ENCODE results near the gene CDKN2AIPNL.
"Not testable (repeated sequence)": the region's sequence is repeated elsewhere in the genome, so short reads cannot be mapped to it uniquely, and the experiment has no call there.

Gene CDKN2AIPNL

GRCh38 chr5:134438721-134439123 is 27.0 kb upstream of the CDKN2AIPNL start:
- in situ Hi-C loops (cut with MboI; ENCODE audit: low sequenced_read_pairs), result no loop called here

GRCh38 chr5:134437847-134438581 is 26.3 kb upstream of the CDKN2AIPNL start:
- in situ Hi-C loops (cut with MboI; ENCODE audit: low sequenced_read_pairs), result no loop called here

- in situ Hi-C loops (cut with MboI; ENCODE audit: low sequenced_read_pairs), result no loop called here
These were observed 25.7 kb upstream of the CDKN2AIPNL start for GRCh38 chr5:134437340-134437846.

- in situ Hi-C loops (cut with MboI; ENCODE audit: low sequenced_read_pairs), result no loop called here
These were observed 25.1 kb upstream of the CDKN2AIPNL start for GRCh38 chr5:134436523-134437339.

GRCh38 chr5:134435560-134435959 is 23.9 kb upstream of the CDKN2AIPNL start:
- in situ Hi-C loops (cut with MboI; ENCODE audit: low sequenced_read_pairs), result no loop called here

- in situ Hi-C loops (cut with MboI; ENCODE audit: low sequenced_read_pairs), result no loop called here
These were observed 21.1 kb upstream of the CDKN2AIPNL start for GRCh38 chr5:134432677-134433359.

GRCh38 chr5:134432174-134432573 is 20.5 kb upstream of the CDKN2AIPNL start:
- in situ Hi-C loops (cut with MboI; ENCODE audit: low sequenced_read_pairs), result no loop called here

- in situ Hi-C loops (cut with MboI; ENCODE audit: low sequenced_read_pairs), result no loop called here
These were observed 18.4 kb upstream of the CDKN2AIPNL start for GRCh38 chr5:134430001-134430569.

GRCh38 chr5:134427540-134428041 is 15.9 kb upstream of the CDKN2AIPNL start:
- in situ Hi-C loops (cut with MboI; ENCODE audit: low sequenced_read_pairs), result no loop called here

- in situ Hi-C loops (cut with MboI; ENCODE audit: low sequenced_read_pairs), result no loop called here
These were observed 14.7 kb upstream of the CDKN2AIPNL start for GRCh38 chr5:134426361-134426760.

- in situ Hi-C loops (cut with MboI; ENCODE audit: low sequenced_read_pairs), result no loop called here
These were observed 11.7 kb upstream of the CDKN2AIPNL start for GRCh38 chr5:134423376-134423775.

GRCh38 chr5:134422791-134423365 is 11.2 kb upstream of the CDKN2AIPNL start:
- in situ Hi-C loops (cut with MboI; ENCODE audit: low sequenced_read_pairs), result no loop called here

- in situ Hi-C loops (cut with MboI; ENCODE audit: low sequenced_read_pairs), result not testable (repeated sequence)
These were observed 9.4 kb upstream of the CDKN2AIPNL start for GRCh38 chr5:134421038-134421437.

- in situ Hi-C loops (cut with MboI; ENCODE audit: low sequenced_read_pairs), result no loop called here
These were observed 8.7 kb upstream of the CDKN2AIPNL start for GRCh38 chr5:134420343-134420742.

GRCh38 chr5:134418958-134419357 is 7.3 kb upstream of the CDKN2AIPNL start:
- in situ Hi-C loops (cut with MboI; ENCODE audit: low sequenced_read_pairs), result no loop called here

GRCh38 chr5:134417707-134418106 is 6.0 kb upstream of the CDKN2AIPNL start:
- in situ Hi-C loops (cut with MboI; ENCODE audit: low sequenced_read_pairs), result no loop called here

GRCh38 chr5:134413046-134413445 is 1.4 kb upstream of the CDKN2AIPNL start:
- in situ Hi-C loops (cut with MboI; ENCODE audit: low sequenced_read_pairs), result no loop called here

GRCh38 chr5:134411228-134411545 is 494 bp downstream of the CDKN2AIPNL start:
- in situ Hi-C loops (cut with MboI; ENCODE audit: low sequenced_read_pairs), result no loop called here

- in situ Hi-C loops (cut with MboI; ENCODE audit: low sequenced_read_pairs), result no loop called here
These were observed 859 bp downstream of the CDKN2AIPNL start for GRCh38 chr5:134410822-134411221.

- in situ Hi-C loops (cut with MboI; ENCODE audit: low sequenced_read_pairs), result no loop called here
These were observed 2.4 kb downstream of the CDKN2AIPNL start for GRCh38 chr5:134409321-134409720.

- in situ Hi-C loops (cut with MboI; ENCODE audit: low sequenced_read_pairs), result no loop called here
These were observed 5.3 kb downstream of the CDKN2AIPNL start for GRCh38 chr5:134406390-134406789.
